Colon (tissue), 2 donors: Measurements from ENCODE around the gene JPT1.
"Not testable (repeated sequence)": the region's sequence is repeated elsewhere in the genome, so short reads cannot be mapped to it uniquely, and the experiment has no call there.

ENCODE experiments used
- FAIRE-seq: peaks from 2 replicates; lab custom pipeline; 2012; peaks lifted over from hg19 to GRCh38; lab: Jason Lieb, UNC
- donor health status: control.
- donor health status: control.

Gene JPT1

GRCh38 chr17:75130059-75130631 lies 24.2 kb downstream of the JPT1 start:
- FAIRE-seq: no peak

GRCh38 chr17:75129576-75129975 lies 24.7 kb downstream of the JPT1 start:
- FAIRE-seq: no peak

GRCh38 chr17:75128694-75129505 lies 25.4 kb downstream of the JPT1 start:
- FAIRE-seq: no peak

- FAIRE-seq: not testable (repeated sequence)
These were observed 26.4 kb downstream of the JPT1 start for GRCh38 chr17:75127936-75128335.

- FAIRE-seq: no peak
These were observed 27.4 kb downstream of the JPT1 start for GRCh38 chr17:75126954-75127353.

GRCh38 chr17:75125984-75126383 lies 28.3 kb downstream of the JPT1 start:
- no peak for FAIRE-seq

- FAIRE-seq: no peak
These were observed 29.5 kb downstream of the JPT1 start for GRCh38 chr17:75124819-75125162.

- FAIRE-seq: no peak
These were observed 30.1 kb downstream of the JPT1 start for GRCh38 chr17:75124041-75124818.

- no peak for FAIRE-seq
These were observed 36.0 kb downstream of the JPT1 start for GRCh38 chr17:75118307-75118706.

- FAIRE-seq: no peak
These were observed 37.6 kb downstream of the JPT1 start for GRCh38 chr17:75116737-75117136.

- FAIRE-seq: no peak
These were observed 38.8 kb downstream of the JPT1 start for GRCh38 chr17:75115555-75115954.

GRCh38 chr17:75114552-75115314 lies 39.6 kb downstream of the JPT1 start:
- no peak for FAIRE-seq

GRCh38 chr17:75113798-75114551 lies 40.3 kb downstream of the JPT1 start:
- no peak for FAIRE-seq

GRCh38 chr17:75111777-75112335 lies 42.5 kb downstream of the JPT1 start:
- FAIRE-seq: no peak

- FAIRE-seq: no peak
These were observed 43.9 kb downstream of the JPT1 start for GRCh38 chr17:75110234-75110937.

GRCh38 chr17:75109407-75110233 lies 44.7 kb downstream of the JPT1 start, which contains the start of gene ARMC7:
TSS of gene ARMC7 (plus strand) at chr17:75109969. CDS start at chr17:75110289, 320 bp downstream.
- FAIRE-seq: no peak

- no peak for FAIRE-seq
These were observed 45.3 kb downstream of the JPT1 start for GRCh38 chr17:75109046-75109406.

- FAIRE-seq: no peak
These were observed 46.1 kb downstream of the JPT1 start for GRCh38 chr17:75108193-75108592.
